Naive thymus-derived CD8-positive, alpha-beta T cell (primary cell): ENCODE data around the gene RFC5. TPM values are rescaled to one million over a fixed set of nuclear protein-coding genes. Genes with fewer than 3 reads are reported as not detected.

Experiments
- ATAC-seq, 2 donors: fragments of 150-1000 bp; cut with Tn5 transposase in 1 of 2; sonication (Bioruptor Pico), chemical (Tn5 transposase) in 1 of 2; 1 replicate in 1 of 2; 2 replicates in 1 of 2; pipeline ENCODE4 v1.10.0; 2021; ENCODE audit warnings: mild to moderate bottlenecking in 2 of 2, moderate library complexity in 2 of 2
- POLR2A ChIA-PET: fragments of 350-600 bp; sonication (Branson Sonifier 250); formaldehyde crosslinking; loops from one replicate; lab custom pipeline; 2021; ENCODE audit warnings: antibody characterized with exemption; lab: Charles Lee
- DNase-seq, 10 donors: peaks; one replicate each; pipeline versions ENCODE4 v3.0.0 to v3.0.0-alpha.2; 2020 to 2022
- H3K27ac Mint-ChIP-seq, 10 donors: one replicate each; pipeline ENCODE4 v1.8.0; 2020 to 2022; ENCODE audit warnings: mild to moderate bottlenecking in 10 of 10, mixed read lengths in 10 of 10, moderate library complexity in 4 of 10, inconsistent platforms in 1 of 10
- H3K27me3 Mint-ChIP-seq, 5 donors: one replicate each; pipeline ENCODE4 v1.8.0; 2021 to 2022; ENCODE audit warnings: mixed read lengths in 5 of 5
- H3K36me3 Mint-ChIP-seq, 3 donors: one replicate each; pipeline ENCODE4 v1.8.0; 2020 to 2022; ENCODE audit warnings: mixed read lengths in 3 of 3, mild to moderate bottlenecking in 2 of 3, inconsistent platforms in 1 of 3
- H3K4me1 Mint-ChIP-seq, 4 donors: one replicate each; pipeline ENCODE4 v1.8.0; 2021 to 2022; ENCODE audit warnings: mixed read lengths in 4 of 4
- H3K4me3 Mint-ChIP-seq, 10 donors: one replicate each; pipeline ENCODE4 v1.8.0; 2020 to 2022; ENCODE audit warnings: mild to moderate bottlenecking in 10 of 10, mixed read lengths in 10 of 10, moderate library complexity in 6 of 10, inconsistent platforms in 1 of 10
- H3K9me3 Mint-ChIP-seq, 9 donors: one replicate each; pipeline ENCODE4 v1.8.0; 2020 to 2022; ENCODE audit warnings: mixed read lengths in 9 of 9, mild to moderate bottlenecking in 3 of 9, inconsistent platforms in 1 of 9, moderate library complexity in 1 of 9
- polyA plus RNA-seq, 3 donors: library from polyadenylated mRNA; unstranded; fragments of 300-500 nt; fragmentation: Illumina TruSeq; gene quantifications; one replicate each; pipeline ENCODE4 v1.2.3, GENCODE V29; 2021
- total RNA-seq, 8 experiments: library from RNA in 2 of 8; stranded (reverse) in 2 of 8; gene quantifications; one replicate each; pipeline ENCODE4 v1.2.3 and lab custom pipeline; 2021 to 2026

The RFC5 gene
- total and polyA plus RNA-seq, 5 experiments from 2014 or later, result 12.3 to 18.4 (median 16.1) TPM

GRCh38 chr12:118036672-118037411 lies 20.3 kb downstream of the RFC5 start:
- Mint-ChIP-seq H3K4me3 (no peak overlapping the region), H3K4me1 (peaks cover 0 to 3% (median 0%) of the 10 kb centered on the region in 4 donors), H3K27me3 (no peaks in the 10 kb centered on the region), H3K36me3 (peaks cover 4 to 85% (median 15%) of the 10 kb centered on the region in 3 donors), H3K27ac (peak overlapping the region in 3 of 10 donors; percentile 5 to 65 (median 27)), H3K9me3 (no peaks in the 10 kb centered on the region)
- no peak for DNase-seq
- no peak for ATAC-seq
- POLR2A ChIA-PET, result no interaction called here

GRCh38 chr12:118038137-118038536 lies 21.6 kb downstream of the RFC5 start:
- POLR2A ChIA-PET, result no interaction called here
- no peaks in the 10 kb centered on the region for H3K27me3 Mint-ChIP-seq
- peaks cover 0 to 3% (median 0%) of the 10 kb centered on the region in 4 donors for H3K4me1 Mint-ChIP-seq
- H3K4me3 Mint-ChIP-seq, result no peak overlapping the region
- peaks cover 4 to 90% (median 21%) of the 10 kb centered on the region in 3 donors for H3K36me3 Mint-ChIP-seq
- H3K27ac Mint-ChIP-seq, result peak overlapping the region in 5 of 10 donors; percentile 28 to 71 (median 48)
- no peak for ATAC-seq
- no peak for DNase-seq
- H3K9me3 Mint-ChIP-seq, result no peaks in the 10 kb centered on the region

GRCh38 chr12:118042091-118042490 lies 25.6 kb downstream of the RFC5 start:
- ATAC-seq, result no peak
- no peak for DNase-seq
- POLR2A ChIA-PET, result no interaction called here
- Mint-ChIP-seq H3K27ac (no peak overlapping the region), H3K9me3 (no peaks in the 10 kb centered on the region), H3K4me1 (peaks cover 0 to 4% (median 2%) of the 10 kb centered on the region in 4 donors), H3K27me3 (no peaks in the 10 kb centered on the region), H3K36me3 (peaks cover 0 to 77% (median 22%) of the 10 kb centered on the region in 3 donors), H3K4me3 (no peak overlapping the region)

GRCh38 chr12:118044075-118044474 lies 27.6 kb downstream of the RFC5 start:
- H3K27ac Mint-ChIP-seq, result no peak overlapping the region
- no peak overlapping the region for H3K4me3 Mint-ChIP-seq
- ATAC-seq, result no peak
- H3K36me3 Mint-ChIP-seq, result peaks cover 0 to 70% (median 23%) of the 10 kb centered on the region in 3 donors
- DNase-seq, result no peak
- no peaks in the 10 kb centered on the region for H3K27me3 Mint-ChIP-seq
- H3K9me3 Mint-ChIP-seq, result no peaks in the 10 kb centered on the region
- POLR2A ChIA-PET, result no interaction called here
- H3K4me1 Mint-ChIP-seq, result peaks cover 0 to 5% (median 2%) of the 10 kb centered on the region in 4 donors

- H3K4me3 Mint-ChIP-seq, result no peak overlapping the region
- peaks cover 0 to 71% (median 21%) of the 10 kb centered on the region in 3 donors for H3K36me3 Mint-ChIP-seq
- DNase-seq (no peak), ATAC-seq (no peak)
- POLR2A ChIA-PET, result no interaction called here
- peaks cover 0 to 5% (median 2%) of the 10 kb centered on the region in 4 donors for H3K4me1 Mint-ChIP-seq
- no peak overlapping the region for H3K27ac Mint-ChIP-seq
- no peaks in the 10 kb centered on the region for H3K27me3 Mint-ChIP-seq
- no peaks in the 10 kb centered on the region for H3K9me3 Mint-ChIP-seq
Measured at GRCh38 chr12:118044577-118044976, 28.1 kb downstream of the RFC5 start.

GRCh38 chr12:118046430-118046829 lies 29.9 kb downstream of the RFC5 start:
- POLR2A ChIA-PET, result no interaction called here
- no peak overlapping the region for H3K4me3 Mint-ChIP-seq
- no peaks in the 10 kb centered on the region for H3K27me3 Mint-ChIP-seq
- DNase-seq (no peak), ATAC-seq (no peak)
- peaks cover 0 to 5% (median 4%) of the 10 kb centered on the region in 4 donors for H3K4me1 Mint-ChIP-seq
- H3K9me3 Mint-ChIP-seq, result no peaks in the 10 kb centered on the region
- peak overlapping the region in 1 of 10 donors; percentile 38 for H3K27ac Mint-ChIP-seq
- peaks cover 0 to 77% (median 24%) of the 10 kb centered on the region in 3 donors for H3K36me3 Mint-ChIP-seq

- H3K9me3 Mint-ChIP-seq, result peaks cover 0 to 3% (median 0%) of the 10 kb centered on the region in 9 donors
- POLR2A ChIA-PET, result no interaction called here
- peaks cover 13 to 24% (median 17%) of the 10 kb centered on the region in 4 donors for H3K4me1 Mint-ChIP-seq
- no peak for DNase-seq
- H3K27me3 Mint-ChIP-seq, result no peaks in the 10 kb centered on the region
- H3K4me3 Mint-ChIP-seq, result no peak overlapping the region
- peaks cover 0 to 55% (median 17%) of the 10 kb centered on the region in 3 donors for H3K36me3 Mint-ChIP-seq
- ATAC-seq, result no peak
- peak overlapping the region in 5 of 10 donors; percentile 3 to 82 (median 63) for H3K27ac Mint-ChIP-seq
Measured at GRCh38 chr12:118050972-118051910, 34.7 kb downstream of the RFC5 start.

GRCh38 chr12:118052324-118053070 lies 36.0 kb downstream of the RFC5 start:
- POLR2A ChIA-PET, result no interaction called here
- ATAC-seq, result no peak
- Mint-ChIP-seq H3K36me3 (peaks cover 0 to 52% (median 17%) of the 10 kb centered on the region in 3 donors), H3K4me3 (peak overlapping the region in 1 of 10 donors; percentile 43), H3K9me3 (peaks cover 0 to 3% (median 0%) of the 10 kb centered on the region in 9 donors), H3K27ac (peak overlapping the region in 6 of 10 donors; percentile 9 to 89 (median 58)), H3K27me3 (no peaks in the 10 kb centered on the region), H3K4me1 (peaks cover 15 to 23% (median 18%) of the 10 kb centered on the region in 4 donors)
- no peak for DNase-seq

- ATAC-seq (no peak), DNase-seq (no peak)
- Mint-ChIP-seq H3K4me1 (peaks cover 15 to 27% (median 18%) of the 10 kb centered on the region in 4 donors), H3K36me3 (peaks cover 0 to 46% (median 15%) of the 10 kb centered on the region in 3 donors), H3K9me3 (peaks cover 0 to 3% (median 0%) of the 10 kb centered on the region in 9 donors), H3K4me3 (peak overlapping the region in 1 of 10 donors; percentile 43), H3K27me3 (no peaks in the 10 kb centered on the region), H3K27ac (peak overlapping the region in 9 of 10 donors; percentile 4 to 89 (median 53))
- POLR2A ChIA-PET, result no interaction called here
Measured at GRCh38 chr12:118053071-118053985, 36.8 kb downstream of the RFC5 start.

- POLR2A ChIA-PET, result no interaction called here
- Mint-ChIP-seq H3K4me3 (peak overlapping the region in 1 of 10 donors; percentile 43), H3K4me1 (peaks cover 23 to 41% (median 35%) of the 10 kb centered on the region in 4 donors), H3K36me3 (peaks cover 0 to 32% (median 12%) of the 10 kb centered on the region in 3 donors), H3K27ac (peak overlapping the region in 8 of 10 donors; percentile 7 to 74 (median 57)), H3K27me3 (no peaks in the 10 kb centered on the region), H3K9me3 (peaks cover 0 to 3% (median 0%) of the 10 kb centered on the region in 9 donors)
- DNase-seq (peak; percentile 22 to 81 (median 55)), ATAC-seq (peak; percentile 85 to 92)
Measured at GRCh38 chr12:118055144-118055557, 38.6 kb downstream of the RFC5 start.
